Breast epithelium (tissue), 4 donors: ENCODE measurements around the gene INSIG1. TPM values are rescaled to one million over a fixed set of nuclear protein-coding genes. Genes with fewer than 3 reads are reported as not detected.

Source experiments
- DNase-seq, 2 donors: peaks; one replicate each; pipeline ENCODE4 v3.0.0-alpha.2; 2019; ENCODE audit warnings: low spot score in 2 of 2
- H3K27ac ChIP-seq, 2 donors: fragments of 200-600 bp; sonication (generic) in 1 of 2; one replicate each; pipeline ENCODE4 v1.5.1; 2016 to 2019; ENCODE audit warnings: mild to moderate bottlenecking in 1 of 2
- H3K27me3 ChIP-seq, 2 donors: fragments of 200-600 bp; sonication (generic) in 1 of 2; one replicate each; pipeline versions ENCODE4 v1.5.1 to v1.6.0; 2017 to 2019; ENCODE audit warnings: control low read depth in 1 of 2, mild to moderate bottlenecking in 1 of 2
- H3K36me3 ChIP-seq: fragments of 200-600 bp; one replicate; pipeline ENCODE4 v1.5.1; 2019
- H3K4me1 ChIP-seq, 2 donors: fragments of 200-600 bp; sonication (generic); one replicate each; pipeline ENCODE4 v1.5.1; 2016 to 2019; ENCODE audit warnings: control low read depth in 1 of 2
- H3K4me3 ChIP-seq, 3 donors: fragments of 200-600 bp; sonication (generic); 1 replicate in 2 of 3; 2 replicates in 1 of 3; pipeline ENCODE4 v1.5.1; 2016 to 2019; ENCODE audit warnings: mild to moderate bottlenecking in 3 of 3, moderate library complexity in 2 of 3
- H3K9me3 ChIP-seq, 2 donors: fragments of 200-600 bp; sonication (generic) in 1 of 2; one replicate each; pipeline ENCODE4 v1.5.1; 2016 to 2019; ENCODE audit warnings: control low read depth in 1 of 2
- CTCF ChIP-seq, 3 donors: fragments of 450-650 bp; IDR thresholded peaks; one replicate each; pipeline ENCODE4 v1.5.1; 2016 to 2017; ENCODE audit warnings: antibody characterized with exemption in 3 of 3, mild to moderate bottlenecking in 3 of 3, moderate library complexity in 3 of 3
- POLR2A ChIP-seq: fragments of 450-650 bp; IDR thresholded peaks from one replicate; pipeline ENCODE4 v1.6.1; 2016; ENCODE audit warnings: antibody characterized with exemption, mild to moderate bottlenecking, moderate library complexity
- POLR2AphosphoS5 ChIP-seq, 3 donors: sonication (generic); formaldehyde crosslinking; IDR thresholded peaks; one replicate each; pipeline ENCODE4 v1.6.1; 2017; ENCODE audit warnings: antibody characterized with exemption in 3 of 3
- intact Hi-C: fragments of 100-400 bp; cut with DNase I; formaldehyde crosslinking; loops from one replicate; pipeline ENCODE4 v1.15.1; 2023; ENCODE audit warnings: low total_unique reads
- total RNA-seq, 3 donors: library from RNA; depleted of rRNA; stranded (reverse); fragments of >200 nt; gene quantifications; one replicate each; pipeline ENCODE4 v1.1.0, GENCODE V29; 2016

Gene INSIG1
- total RNA-seq, 3 donors from 2014 or later = 37.0 to 89.6 (median 66.0) TPM

GRCh38 chr7:155348806-155349205, 51.1 kb downstream of the INSIG1 start:
- TF ChIP-seq CTCF (IDR thresholded peaks at IDR 0.05) (no peak), POLR2AphosphoS5 (IDR thresholded peaks at IDR 0.05) (no peak), POLR2A (no peak)
- Histone ChIP-seq H3K9me3 (no peaks in the 10 kb centered on the region), H3K36me3 (no peaks in the 10 kb centered on the region), H3K27me3 (peaks cover 0 to 64% of the 10 kb centered on the region in 2 donors), H3K27ac (no peak overlapping the region), H3K4me3 (no peak overlapping the region), H3K4me1 (no peaks in the 10 kb centered on the region)
- DNase-seq = peak in 1 of 2 donors; percentile 28
- intact Hi-C loops = no loop called here

DNA sequence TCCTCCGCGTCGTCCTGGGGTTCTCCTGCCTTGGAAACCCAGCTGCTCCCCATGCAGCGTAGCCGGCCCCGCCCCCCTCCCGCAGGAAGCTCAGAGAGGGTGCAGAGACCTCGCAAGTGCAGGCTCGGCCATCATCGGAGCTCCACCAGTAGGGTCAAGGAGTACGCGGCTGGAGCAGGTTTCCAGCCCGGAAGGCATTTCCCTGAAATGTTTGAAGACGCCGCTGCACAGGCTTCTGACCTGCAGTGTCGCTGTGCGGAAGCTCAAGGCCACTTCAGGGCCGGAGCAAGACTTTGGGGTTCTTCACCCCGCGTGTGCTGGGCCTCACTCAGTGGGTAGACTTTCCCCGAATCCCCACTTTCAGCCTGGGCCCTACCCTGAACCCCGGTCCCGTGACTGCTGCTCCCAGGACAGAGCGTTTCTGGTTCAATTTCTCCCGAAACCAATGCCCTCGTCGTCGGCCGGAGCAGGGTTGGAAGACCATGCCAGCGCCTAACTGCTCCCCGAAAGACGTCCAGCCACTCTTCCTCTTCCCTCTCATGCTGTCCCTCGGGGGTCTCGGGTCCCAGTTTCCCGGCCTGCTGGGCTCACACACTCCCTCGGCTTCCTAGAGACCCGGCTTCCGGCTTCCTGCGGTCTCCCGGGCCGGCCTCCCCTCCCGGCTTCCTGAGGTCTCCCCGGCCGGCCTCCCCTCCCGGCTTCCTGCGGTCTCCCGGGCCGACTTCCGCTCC, 52.1 kb downstream of the INSIG1 start:
- Histone ChIP-seq H3K4me1 (no peaks in the 10 kb centered on the region), H3K4me3 (peak overlapping the region in 1 of 3 donors; percentile 11), H3K27me3 (peaks cover 0 to 64% of the 10 kb centered on the region in 2 donors), H3K9me3 (no peaks in the 10 kb centered on the region), H3K36me3 (no peaks in the 10 kb centered on the region), H3K27ac (no peak overlapping the region)
- no peak for TF ChIP-seq POLR2A
- TF ChIP-seq CTCF (IDR thresholded peaks at IDR 0.05) = no peak
- TF ChIP-seq POLR2AphosphoS5 (IDR thresholded peaks at IDR 0.05) = no peak
- peak in 1 of 2 donors; percentile 52 for DNase-seq
- intact Hi-C loops = loop anchor here (10.0 kb wide), 2 partner anchors 165 to 425 kb away; no protein-coding TSS in a partner anchor

- TF ChIP-seq POLR2A = no peak
- TF ChIP-seq POLR2AphosphoS5 (IDR thresholded peaks at IDR 0.05) = no peak
- TF ChIP-seq CTCF (IDR thresholded peaks at IDR 0.05) = no peak
- Histone ChIP-seq H3K4me3 (no peak overlapping the region), H3K27ac (no peak overlapping the region), H3K27me3 (peaks cover 0 to 67% of the 10 kb centered on the region in 2 donors), H3K36me3 (no peaks in the 10 kb centered on the region), H3K9me3 (no peaks in the 10 kb centered on the region), H3K4me1 (no peaks in the 10 kb centered on the region)
- intact Hi-C loops = loop anchor here (10.0 kb wide), 2 partner anchors 166 to 426 kb away; no protein-coding TSS in a partner anchor
- DNase-seq = peak in 1 of 2 donors; percentile 19
Observed at GRCh38 chr7:155351120-155351870, 53.6 kb downstream of the INSIG1 start.

GRCh38 chr7:155352076-155352752, 54.5 kb downstream of the INSIG1 start:
- Histone ChIP-seq H3K4me3 (no peak overlapping the region), H3K4me1 (no peaks in the 10 kb centered on the region), H3K27me3 (peaks cover 0 to 67% of the 10 kb centered on the region in 2 donors), H3K9me3 (no peaks in the 10 kb centered on the region), H3K27ac (no peak overlapping the region), H3K36me3 (no peaks in the 10 kb centered on the region)
- no peak for TF ChIP-seq POLR2AphosphoS5 (IDR thresholded peaks at IDR 0.05)
- no peak for TF ChIP-seq CTCF (IDR thresholded peaks at IDR 0.05)
- TF ChIP-seq POLR2A = no peak
- intact Hi-C loops = loop anchor here (10.0 kb wide), 2 partner anchors 167 to 427 kb away; no protein-coding TSS in a partner anchor
- DNase-seq = peak in 1 of 2 donors; percentile 43
